GM12874 (cell line): ENCODE data around the gene TTC28.

Source experiments
- CTCF ChIP-seq: IDR thresholded peaks from 2 replicates; pipeline ENCODE4 v1.5.1; 2011; ENCODE audit warnings: low read depth, mild to moderate bottlenecking, control low read depth, low read length, moderate library complexity; ENCODE audit not compliant: insufficient read depth

TTC28 gene

GRCh38 chr22:27996529-27996925, 683.1 kb downstream of the TTC28 start:
- no peak for TF ChIP-seq CTCF

GRCh38 chr22:27995801-27996528, 683.7 kb downstream of the TTC28 start:
- no peak for TF ChIP-seq CTCF

- TF ChIP-seq CTCF = no peak
These were observed 684.9 kb downstream of the TTC28 start for GRCh38 chr22:27994481-27995331.

GRCh38 chr22:27993774-27994350, 685.8 kb downstream of the TTC28 start:
- TF ChIP-seq CTCF = no peak

- no peak for TF ChIP-seq CTCF
These were observed 686.4 kb downstream of the TTC28 start for GRCh38 chr22:27993201-27993635.

- no peak for TF ChIP-seq CTCF
These were observed 687.1 kb downstream of the TTC28 start for GRCh38 chr22:27992294-27993165.
